Effector memory CD8-positive, alpha-beta T cell (primary cell): ENCODE results near the gene DNAJB13.
"Not testable (repeated sequence)": the region's sequence is repeated elsewhere in the genome, so short reads cannot be mapped to it uniquely, and the experiment has no call there.

Source experiments
- ATAC-seq: fragments of 150-1000 bp; cut with Tn5 transposase; replicated peaks from 2 replicates; pipeline ENCODE4 v1.10.0; 2021; ENCODE audit warnings: mild to moderate bottlenecking, moderate library complexity
- DNase-seq, 3 experiments: peaks; one replicate each; pipeline ENCODE4 v3.0.0; 2021
- H3K27ac Mint-ChIP-seq, 2 donors: one replicate each; pipeline ENCODE4 v1.8.0; 2022; ENCODE audit warnings: mild to moderate bottlenecking in 2 of 2, mixed read lengths in 2 of 2, moderate library complexity in 2 of 2
- H3K27me3 Mint-ChIP-seq, 2 donors: one replicate each; pipeline ENCODE4 v1.8.0; 2022; ENCODE audit warnings: mixed read lengths in 2 of 2
- H3K36me3 Mint-ChIP-seq: one replicate; pipeline ENCODE4 v1.8.0; 2022; ENCODE audit warnings: mild to moderate bottlenecking, moderate library complexity, mixed read lengths; ENCODE audit not compliant: insufficient read depth
- H3K4me1 Mint-ChIP-seq, 2 donors: one replicate each; pipeline ENCODE4 v1.8.0; 2022; ENCODE audit warnings: low read depth in 2 of 2, mixed read lengths in 2 of 2
- H3K4me3 Mint-ChIP-seq, 2 donors: one replicate each; pipeline ENCODE4 v1.8.0; 2022; ENCODE audit warnings: mild to moderate bottlenecking in 2 of 2, mixed read lengths in 2 of 2, moderate library complexity in 2 of 2
- H3K9me3 Mint-ChIP-seq, 2 donors: one replicate each; pipeline ENCODE4 v1.8.0; 2022; ENCODE audit warnings: mixed read lengths in 2 of 2

The DNAJB13 gene

DNA sequence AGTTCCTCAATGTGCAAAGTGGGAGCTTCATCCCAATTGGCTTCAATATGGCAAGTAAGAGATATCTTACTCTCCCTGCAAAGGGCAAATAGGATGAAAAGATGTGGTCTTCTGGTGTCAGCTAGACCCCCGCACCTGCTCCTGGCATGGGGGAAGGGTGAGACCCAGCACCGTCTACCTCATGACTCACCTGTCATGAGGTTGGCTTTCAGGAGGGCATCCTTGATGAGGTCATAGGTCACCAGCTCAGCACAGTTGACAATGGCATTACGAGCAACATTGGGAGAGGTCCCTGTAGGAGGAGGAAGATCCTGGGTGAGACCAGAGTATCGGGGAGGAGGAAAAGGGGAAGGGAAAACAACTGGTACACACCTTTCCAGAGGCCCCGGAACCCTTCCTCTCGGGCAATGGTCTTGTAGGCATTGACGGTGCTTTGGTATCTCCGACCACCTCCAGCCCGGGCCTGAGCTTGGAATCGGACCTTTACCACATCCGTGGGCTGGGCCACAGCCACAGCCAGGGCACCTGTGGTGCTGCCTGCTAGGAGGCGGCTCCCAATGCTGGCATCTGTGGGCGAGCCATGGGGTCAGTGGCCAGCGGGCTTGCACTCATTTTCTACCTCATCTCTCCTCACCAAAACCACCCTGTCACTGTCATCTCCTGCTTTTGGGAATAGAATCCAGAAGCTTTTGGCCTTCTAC, 25.8 kb downstream of the DNAJB13 start:
- no peak for ATAC-seq
- Mint-ChIP-seq H3K27me3 (no peaks in the 10 kb centered on the region), H3K4me1 (peaks cover 83 to 91% of the 10 kb centered on the region in 2 donors), H3K9me3 (no peaks in the 10 kb centered on the region), H3K4me3 (peak overlapping the region; percentile 92 to 96), H3K27ac (peak overlapping the region; percentile 90 to 98), H3K36me3 (peaks cover 99% of the 10 kb centered on the region)
- DNase-seq, result no peak

DNA sequence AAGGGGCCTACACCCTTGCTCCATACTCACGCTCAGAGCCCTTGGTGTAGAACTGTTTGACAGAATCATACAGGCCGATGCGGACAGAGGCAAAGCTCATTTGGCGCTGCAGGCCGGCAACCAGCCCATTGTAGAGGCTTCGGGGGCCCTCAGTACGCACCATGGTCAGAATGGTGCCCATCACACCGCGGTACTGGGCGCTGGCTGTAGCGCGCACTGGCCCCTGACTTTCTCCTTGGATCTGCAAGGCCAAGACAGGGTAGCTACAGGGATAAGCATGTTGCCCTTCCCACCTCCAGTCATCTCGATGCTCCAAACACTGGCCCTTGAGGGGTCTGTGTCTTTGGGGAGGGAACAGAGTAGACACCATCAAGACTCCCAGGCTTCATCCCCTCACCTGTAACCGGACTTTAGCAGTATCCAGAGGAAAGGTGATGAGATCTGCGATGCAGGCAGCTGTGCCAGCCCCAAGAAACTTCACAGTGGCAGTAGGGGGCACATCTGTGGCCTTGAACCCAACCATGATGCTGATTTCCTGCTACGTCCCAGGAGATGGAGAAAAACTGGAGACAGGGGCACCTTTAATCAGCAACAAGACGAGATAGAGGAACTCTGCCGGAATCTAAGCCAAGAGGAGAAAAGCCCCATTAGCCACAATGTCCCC, 27.2 kb downstream of the DNAJB13 start:
- Mint-ChIP-seq H3K27ac (peak overlapping the region; percentile 98), H3K27me3 (no peaks in the 10 kb centered on the region), H3K4me1 (peaks cover 79 to 86% of the 10 kb centered on the region in 2 donors), H3K4me3 (peak overlapping the region; percentile 92 to 96), H3K36me3 (peaks cover 99% of the 10 kb centered on the region), H3K9me3 (no peaks in the 10 kb centered on the region)
- DNase-seq (no peak), ATAC-seq (no peak)

DNA sequence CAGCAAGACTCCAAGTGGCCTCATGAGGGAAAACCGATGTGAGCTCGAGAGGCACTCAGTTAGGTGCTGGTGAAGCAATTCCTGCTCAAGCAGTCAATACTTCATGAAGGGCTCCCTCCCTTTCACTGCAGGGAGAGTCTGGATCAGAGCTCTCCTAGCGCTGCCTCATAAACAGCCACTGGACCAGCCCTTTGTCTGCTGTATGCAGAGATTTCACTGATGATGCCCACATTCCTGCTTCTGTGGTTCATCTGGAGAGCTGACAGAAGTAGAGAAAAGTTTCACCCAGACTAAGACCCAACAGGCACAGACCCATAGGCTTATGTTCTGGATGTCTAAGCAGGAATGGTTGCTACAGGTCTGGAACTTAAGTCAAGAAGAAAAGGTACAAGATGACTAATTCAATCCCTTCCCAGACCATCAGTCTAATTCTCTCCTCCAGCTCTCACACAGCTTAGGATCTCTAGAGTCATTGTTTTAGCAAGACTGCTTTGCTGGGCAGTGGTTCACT, 27.8 kb downstream of the DNAJB13 start:
- peak overlapping the region; percentile 92 to 96 for H3K4me3 Mint-ChIP-seq
- peak overlapping the region; percentile 98 for H3K27ac Mint-ChIP-seq
- DNase-seq (no peak), ATAC-seq (no peak)
- peaks cover 83 to 87% of the 10 kb centered on the region in 2 donors for H3K4me1 Mint-ChIP-seq
- H3K9me3 Mint-ChIP-seq, result no peaks in the 10 kb centered on the region
- peaks cover 99% of the 10 kb centered on the region for H3K36me3 Mint-ChIP-seq
- no peaks in the 10 kb centered on the region for H3K27me3 Mint-ChIP-seq

DNA sequence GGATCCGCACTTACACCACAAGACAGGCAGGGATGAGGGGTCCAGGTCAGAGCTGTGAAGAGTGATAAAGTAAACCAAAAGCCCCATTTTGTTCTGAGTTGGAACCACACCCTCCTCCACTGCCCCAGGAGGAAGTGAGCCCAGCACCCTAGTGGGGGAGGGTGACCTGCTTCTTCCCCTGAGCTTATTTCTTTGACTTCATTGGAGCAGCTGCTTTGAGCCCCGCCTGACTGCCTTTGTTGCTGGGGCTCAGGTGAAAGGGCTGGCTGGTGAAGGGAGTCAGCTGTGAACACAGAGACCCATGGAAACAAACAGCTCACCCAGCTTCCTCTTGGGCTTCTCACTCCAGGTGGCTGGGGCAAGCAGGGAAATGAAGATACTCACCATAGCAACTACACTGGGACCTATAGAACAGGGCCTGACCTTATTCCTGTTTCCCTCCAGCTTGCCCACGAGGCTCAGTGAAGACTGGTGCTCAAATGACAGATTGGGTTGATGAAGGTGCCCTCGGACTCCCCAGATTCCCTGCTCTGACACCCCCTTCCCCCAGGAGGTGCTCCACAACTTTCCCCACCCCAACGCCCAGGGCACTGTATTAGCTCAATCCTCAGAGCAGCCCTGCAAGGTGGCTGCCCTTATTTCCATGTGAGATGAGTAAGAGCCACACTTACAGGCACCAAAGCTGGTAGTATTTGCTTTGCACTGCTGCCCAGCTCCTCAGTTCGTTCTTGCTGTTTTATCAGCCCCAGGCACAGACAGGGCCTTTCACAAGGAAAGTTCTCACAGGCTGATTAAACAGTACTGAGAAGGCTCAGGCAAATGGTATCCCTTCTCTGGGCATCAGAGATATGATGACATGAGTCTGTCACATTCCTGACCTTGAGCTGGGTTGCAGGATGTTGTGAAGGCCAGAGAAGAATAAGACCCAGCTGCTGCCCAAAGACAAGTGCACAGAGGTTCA, 29.5 kb downstream of the DNAJB13 start:
- H3K27me3 Mint-ChIP-seq, result no peaks in the 10 kb centered on the region
- ATAC-seq (peak; percentile 62), DNase-seq (peak; percentile 74 to 80 (median 77))
- peaks cover 83% of the 10 kb centered on the region for H3K36me3 Mint-ChIP-seq
- no peaks in the 10 kb centered on the region for H3K9me3 Mint-ChIP-seq
- peaks cover 74% of the 10 kb centered on the region in 2 donors for H3K4me1 Mint-ChIP-seq
- H3K27ac Mint-ChIP-seq, result peak overlapping the region; percentile 98
- peak overlapping the region; percentile 92 to 96 for H3K4me3 Mint-ChIP-seq

DNA sequence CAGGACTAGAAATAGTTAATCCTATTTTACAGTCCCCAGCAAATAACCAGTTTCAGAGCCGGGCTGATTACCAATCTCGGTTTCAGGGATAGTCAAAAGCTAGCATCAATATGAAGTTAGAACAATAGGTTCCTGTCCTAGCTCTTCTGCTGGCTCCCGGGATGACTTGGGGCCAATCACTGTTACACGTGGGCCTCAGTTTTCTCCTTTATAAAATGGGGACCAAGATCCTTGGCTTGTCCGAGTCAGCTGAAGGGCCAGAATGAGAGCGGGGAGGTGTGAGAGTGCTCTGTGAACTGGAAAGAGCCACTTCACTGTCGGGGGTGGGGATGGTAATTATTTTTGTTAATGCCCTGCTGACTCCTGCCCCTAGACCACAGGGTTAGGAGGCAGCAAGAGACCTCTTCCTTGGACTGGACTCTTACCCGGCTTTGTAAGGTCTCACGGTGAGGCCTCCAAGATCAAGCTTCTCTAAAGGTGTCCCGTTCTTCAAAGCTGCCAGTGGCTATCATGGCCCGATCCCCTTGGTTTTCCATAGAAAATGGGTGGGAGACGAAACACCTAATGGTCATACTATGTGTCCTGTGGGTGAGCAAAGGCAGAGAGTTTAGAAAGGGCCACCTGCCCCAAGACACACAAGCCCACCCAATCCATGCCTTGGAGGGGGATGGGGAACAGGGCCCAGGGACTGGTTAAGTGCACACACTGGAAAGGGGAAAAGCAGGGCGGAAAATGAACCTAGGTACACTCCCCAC, 30.4 kb downstream of the DNAJB13 start:
- DNase-seq (no peak), ATAC-seq (no peak)
- H3K36me3 Mint-ChIP-seq, result peaks cover 74% of the 10 kb centered on the region
- peak overlapping the region; percentile 92 to 96 for H3K4me3 Mint-ChIP-seq
- H3K27me3 Mint-ChIP-seq, result no peaks in the 10 kb centered on the region
- H3K27ac Mint-ChIP-seq, result peak overlapping the region; percentile 98
- H3K4me1 Mint-ChIP-seq, result peaks cover 65 to 66% of the 10 kb centered on the region in 2 donors
- no peaks in the 10 kb centered on the region for H3K9me3 Mint-ChIP-seq

DNA sequence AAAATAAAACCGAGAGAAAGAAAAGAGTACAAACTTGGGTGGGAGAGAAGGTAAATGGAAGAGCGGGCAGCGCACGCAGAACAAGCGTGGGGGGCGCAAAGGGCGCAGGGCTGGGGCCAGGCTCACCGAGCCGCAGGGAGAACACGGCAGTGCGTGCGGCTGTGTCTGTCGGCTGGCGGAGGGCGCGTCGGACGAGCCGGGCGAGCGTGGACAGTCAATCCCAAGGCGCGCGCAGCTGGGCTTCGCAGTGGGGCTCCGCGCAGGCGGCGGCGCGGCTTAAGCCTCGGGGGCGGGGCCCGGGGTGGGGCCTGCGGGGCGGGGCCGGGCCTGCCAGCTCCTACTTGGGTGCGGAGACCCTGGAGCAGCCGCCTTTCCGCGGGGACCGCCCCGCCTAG, 31.8 kb downstream of the DNAJB13 start, which contains the start of gene UCP2:
Gene UCP2 (minus strand): TSS at position 249 of the 395 bp plus-strand sequence. CDS start 4,465 bp downstream, outside the sequence.
- H3K36me3 Mint-ChIP-seq, result peaks cover 60% of the 10 kb centered on the region
- H3K27ac Mint-ChIP-seq, result peak within 1 kb of the TSS; percentile 98
- ATAC-seq, result peak; percentile 61
- DNase-seq, result peak; percentile 68 to 75 (median 73)
- no peaks in the 10 kb centered on the region for H3K9me3 Mint-ChIP-seq
- H3K27me3 Mint-ChIP-seq, result no peaks in the 10 kb centered on the region
- peak within 1 kb of the TSS; percentile 92 to 96 for H3K4me3 Mint-ChIP-seq
- peaks cover 52 to 55% of the 10 kb centered on the region in 2 donors for H3K4me1 Mint-ChIP-seq

DNA sequence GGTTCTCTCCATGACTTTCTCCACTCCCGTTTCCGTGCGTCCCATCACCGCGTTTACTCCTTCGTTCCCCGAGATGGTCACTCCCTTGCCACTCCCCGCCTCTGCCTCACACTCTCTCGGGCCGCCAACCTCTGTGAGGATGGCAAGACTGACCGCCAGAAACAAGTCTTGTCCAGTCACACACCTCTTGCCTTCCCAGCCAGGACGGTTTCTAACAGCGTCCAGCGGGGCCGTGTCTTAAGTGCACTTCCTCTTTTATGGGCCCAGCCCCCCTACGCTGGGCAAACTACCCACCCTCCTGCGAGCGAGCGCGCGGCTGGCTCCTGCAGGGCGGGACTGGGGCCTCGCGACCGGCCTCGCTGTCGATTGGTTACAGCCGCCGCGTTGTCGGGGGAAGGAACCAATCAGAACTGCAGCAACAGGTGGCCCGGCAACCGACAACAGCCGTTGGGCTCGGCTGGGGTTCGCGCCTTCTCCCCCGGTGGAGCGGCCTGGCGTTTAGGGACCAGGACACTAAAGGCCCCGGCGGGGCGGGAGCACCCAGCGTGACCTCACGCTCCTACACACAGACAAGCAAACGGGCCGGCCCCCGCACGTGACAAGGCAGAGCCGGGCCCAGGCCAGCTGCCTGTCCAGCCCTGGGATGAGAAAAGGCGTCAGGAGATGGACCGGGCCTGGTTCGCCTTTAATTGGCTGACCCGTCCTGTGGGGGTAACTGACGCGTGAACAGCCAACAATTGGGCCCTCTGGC, 32.3 kb downstream of the DNAJB13 start:
- peak; percentile 87 to 88 (median 88) for DNase-seq
- peaks cover 47 to 53% of the 10 kb centered on the region in 2 donors for H3K4me1 Mint-ChIP-seq
- ATAC-seq, result peak; percentile 73
- H3K27ac Mint-ChIP-seq, result peak overlapping the region; percentile 98
- no peaks in the 10 kb centered on the region for H3K9me3 Mint-ChIP-seq
- peak overlapping the region; percentile 92 to 96 for H3K4me3 Mint-ChIP-seq
- no peaks in the 10 kb centered on the region for H3K27me3 Mint-ChIP-seq
- H3K36me3 Mint-ChIP-seq, result peaks cover 55% of the 10 kb centered on the region

DNA sequence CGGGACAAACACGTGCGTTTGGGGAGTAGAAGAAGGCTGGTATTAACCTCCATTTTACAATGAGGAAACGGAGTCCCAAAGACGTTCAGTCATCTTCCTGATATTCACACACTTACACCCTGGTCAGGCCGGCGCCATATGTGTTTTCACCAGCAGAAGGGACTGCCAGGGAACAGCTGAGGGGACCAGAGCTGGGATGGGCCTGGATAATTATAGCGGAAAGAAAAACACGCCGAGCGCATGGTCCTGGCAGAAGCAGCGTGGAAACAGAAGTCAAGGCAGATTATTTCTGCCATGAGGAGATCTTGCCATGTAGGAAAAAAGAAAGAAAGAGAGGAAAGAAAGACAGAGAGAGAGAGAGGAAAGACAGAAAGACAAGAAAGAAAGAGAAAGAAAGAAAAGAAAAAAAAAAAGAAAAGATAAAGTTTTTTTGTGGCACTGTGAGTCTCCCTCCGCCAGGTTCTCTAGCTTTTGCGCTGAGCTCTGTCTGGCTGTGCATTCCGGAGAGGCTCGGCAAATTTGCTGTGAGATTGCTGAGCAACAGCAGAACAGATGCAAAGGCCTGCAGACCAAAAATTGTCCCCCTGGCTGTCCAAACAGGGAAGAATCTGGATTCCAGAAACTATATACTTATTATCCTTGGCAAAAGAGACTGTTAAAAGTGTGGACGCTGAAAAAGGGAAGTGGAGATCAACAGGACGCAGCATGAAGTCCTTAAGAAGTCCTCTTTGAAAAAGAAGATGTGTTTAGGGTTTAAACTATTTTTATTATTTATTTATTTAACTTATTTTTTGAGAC, 33.1 kb downstream of the DNAJB13 start:
- H3K9me3 Mint-ChIP-seq, result no peaks in the 10 kb centered on the region
- H3K27ac Mint-ChIP-seq, result peak overlapping the region; percentile 98
- peaks cover 47% of the 10 kb centered on the region for H3K36me3 Mint-ChIP-seq
- no peak for ATAC-seq
- H3K4me1 Mint-ChIP-seq, result peaks cover 39 to 45% of the 10 kb centered on the region in 2 donors
- peak overlapping the region; percentile 92 to 96 for H3K4me3 Mint-ChIP-seq
- H3K27me3 Mint-ChIP-seq, result no peaks in the 10 kb centered on the region
- DNase-seq, result no peak

DNA sequence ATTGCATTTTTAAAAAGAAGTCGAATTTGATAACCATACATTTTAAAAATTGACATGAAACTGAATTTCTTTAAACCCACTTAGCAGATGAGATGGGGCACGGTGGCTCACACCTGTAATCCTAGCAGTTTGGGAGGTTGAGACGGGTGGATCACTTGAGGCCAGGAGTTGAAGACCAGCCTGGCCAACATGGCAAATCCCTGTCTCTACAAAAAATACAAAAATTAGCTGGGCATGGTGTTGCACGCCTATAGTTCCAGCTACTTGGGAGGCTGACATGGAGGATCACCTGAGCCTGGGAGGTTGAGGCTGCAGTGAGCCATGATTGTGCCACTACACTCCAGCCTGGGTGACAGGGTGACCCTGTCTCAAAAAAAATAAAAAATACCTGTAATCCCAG, 34.8 kb downstream of the DNAJB13 start:
- not testable (repeated sequence) for H3K27me3 Mint-ChIP-seq, H3K9me3 Mint-ChIP-seq, H3K27ac Mint-ChIP-seq, ATAC-seq, H3K4me3 Mint-ChIP-seq, DNase-seq
- H3K36me3 Mint-ChIP-seq, result peaks cover 30% of the 10 kb centered on the region
- H3K4me1 Mint-ChIP-seq, result peaks cover 24 to 30% of the 10 kb centered on the region in 2 donors

DNA sequence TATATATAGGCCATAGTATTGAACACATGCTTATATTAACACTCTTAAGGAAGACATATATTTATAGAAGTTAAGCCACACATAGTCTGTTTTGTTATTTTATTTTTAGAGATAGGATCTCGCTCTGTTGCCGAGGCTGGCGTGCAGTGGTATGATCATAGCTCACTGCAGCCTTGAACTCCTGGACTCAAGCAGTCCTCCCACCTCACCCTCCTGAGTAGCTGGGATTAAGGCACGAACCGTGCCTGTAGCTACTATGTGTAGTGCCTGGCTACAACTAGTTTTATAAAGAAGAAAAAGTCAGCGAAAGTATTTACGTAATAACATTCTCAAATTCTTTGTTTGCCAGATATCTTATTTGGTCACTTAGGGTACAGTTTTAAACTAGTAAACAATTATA, 37.4 kb downstream of the DNAJB13 start:
- Mint-ChIP-seq H3K9me3 (no peaks in the 10 kb centered on the region), H3K4me1 (peaks cover 10 to 14% of the 10 kb centered on the region in 2 donors), H3K27me3 (no peaks in the 10 kb centered on the region), H3K4me3 (no peak overlapping the region), H3K27ac (no peak overlapping the region), H3K36me3 (peaks cover 5% of the 10 kb centered on the region)
- ATAC-seq (no peak), DNase-seq (no peak)

DNA sequence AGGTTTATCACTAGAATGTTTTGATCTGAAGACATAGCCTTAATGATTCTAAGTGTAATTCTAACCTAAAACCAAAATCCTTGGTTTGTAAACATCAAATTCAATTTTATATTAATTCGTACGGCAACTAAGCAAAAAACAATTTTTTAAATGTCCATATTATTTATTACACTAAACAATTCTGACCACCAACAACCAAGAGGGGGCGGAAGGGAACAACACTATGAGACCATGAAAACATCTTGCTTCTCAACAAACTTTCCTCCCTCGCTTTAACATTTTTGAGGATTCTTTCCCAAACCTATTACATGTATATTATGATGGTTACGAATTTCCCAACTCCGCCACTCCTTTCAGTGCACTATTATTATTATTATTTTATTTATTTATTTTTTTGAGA, 38.3 kb downstream of the DNAJB13 start:
- Mint-ChIP-seq H3K36me3 (no peaks in the 10 kb centered on the region), H3K4me3 (no peak overlapping the region), H3K27me3 (no peaks in the 10 kb centered on the region), H3K9me3 (no peaks in the 10 kb centered on the region), H3K27ac (no peak overlapping the region), H3K4me1 (peaks cover 3 to 5% of the 10 kb centered on the region in 2 donors)
- no peak for ATAC-seq
- DNase-seq, result no peak
